Endodermal cell (in vitro differentiated cells): ENCODE measurements around the gene TSPAN18. TPM values are rescaled to one million over a fixed set of nuclear protein-coding genes. Genes with fewer than 3 reads are reported as not detected.

Experiments
- DNase-seq: peaks from one replicate; pipeline ENCODE4 v3.0.0-alpha.2; 2017
- H3K27ac ChIP-seq: 2 replicates; pipeline ENCODE4 v1.5.1; 2013; ENCODE audit warnings: mild to moderate bottlenecking, low read depth, low read length, moderate library complexity
- H3K27me3 ChIP-seq: 2 replicates; pipeline ENCODE4 v1.6.1; 2013; ENCODE audit warnings: mild to moderate bottlenecking, low read length, moderate library complexity; ENCODE audit not compliant: insufficient read depth, control insufficient read depth, poor library complexity, severe bottlenecking
- H3K36me3 ChIP-seq: 2 replicates; pipeline ENCODE4 v1.7.0; 2013; ENCODE audit warnings: mild to moderate bottlenecking, low read length, moderate library complexity; ENCODE audit not compliant: control insufficient read depth, insufficient read depth
- H3K4me1 ChIP-seq: one replicate; pipeline ENCODE4 v1.7.0; 2013; ENCODE audit warnings: low read length; ENCODE audit not compliant: control insufficient read depth, insufficient read depth
- H3K4me3 ChIP-seq: 2 replicates; pipeline ENCODE4 v1.5.1; 2013; ENCODE audit warnings: mild to moderate bottlenecking, low read length, moderate library complexity
- H3K9ac ChIP-seq: 2 replicates; pipeline ENCODE4 v1.6.1; 2013; ENCODE audit warnings: mild to moderate bottlenecking, low read length, moderate library complexity; ENCODE audit not compliant: poor library complexity, severe bottlenecking; ENCODE audit errors: extremely low read depth
- H3K9me3 ChIP-seq: 2 replicates; pipeline ENCODE4 v1.6.1; 2013; ENCODE audit warnings: mild to moderate bottlenecking, low read length, moderate library complexity; ENCODE audit not compliant: control insufficient read depth
- H3K27ac Mint-ChIP-seq: 2 replicates; pipeline ENCODE4 v1.8.0; 2020; ENCODE audit warnings: mixed read lengths
- H3K27me3 Mint-ChIP-seq: 2 replicates; pipeline ENCODE4 v1.8.0; 2021; ENCODE audit warnings: mild to moderate bottlenecking, mixed read lengths; ENCODE audit not compliant: insufficient read depth
- H3K36me3 Mint-ChIP-seq: 2 replicates; pipeline ENCODE4 v1.8.0; 2020; ENCODE audit warnings: low read depth, mixed read lengths
- H3K4me1 Mint-ChIP-seq: 2 replicates; pipeline ENCODE4 v1.8.0; 2020; ENCODE audit warnings: mixed read lengths
- H3K4me3 Mint-ChIP-seq: 2 replicates; pipeline ENCODE4 v1.8.0; 2020; ENCODE audit warnings: mild to moderate bottlenecking, moderate library complexity, mixed read lengths
- H3K9me3 Mint-ChIP-seq: 2 replicates; pipeline ENCODE4 v1.8.0; 2020; ENCODE audit warnings: mild to moderate bottlenecking, mixed read lengths
- WGBS, 2 experiments: methylation state at CpG; one replicate each; pipeline versions ENCODE4 v1.1.5 to v1.1.7; 2013; ENCODE audit warnings: missing lambda C conversion rate in 2 of 2, mixed read lengths in 1 of 2; ENCODE audit not compliant: insufficient coverage in 1 of 2, insufficient read length in 1 of 2; 5-methylcytosine and 5-hydroxymethylcytosine counted together
- total RNA-seq, 2 donors: library from RNA; stranded (reverse); fragmentation: NEBNext Ultra II Directional in 1 of 2; extraction: Animal tissue kit (Norgen Biotek cat#: 25700) in 1 of 2; gene quantifications; 2 replicates in 1 of 2; 3 replicates in 1 of 2; pipeline ENCODE4 v1.2.1, GENCODE V29; 2021
- TF ChIP-seq, protein P1 (sequence below): fragments of 200-600 bp; sonication (generic); conservative IDR thresholded peaks from 2 replicates; pipeline ENCODE4 v1.5.0; 2021; ENCODE audit warnings: antibody characterized with exemption, mild to moderate bottlenecking

Gene TSPAN18
- total RNA-seq, 2 donors from 2014 or later: 28.0 to 28.7 TPM

- H3K27ac ChIP-seq: no peak overlapping the region
- H3K4me3 Mint-ChIP-seq: no peak overlapping the region
Observed at GRCh38 chr11:44934110-44934509, 207.3 kb downstream of the TSPAN18 start.

DNA sequence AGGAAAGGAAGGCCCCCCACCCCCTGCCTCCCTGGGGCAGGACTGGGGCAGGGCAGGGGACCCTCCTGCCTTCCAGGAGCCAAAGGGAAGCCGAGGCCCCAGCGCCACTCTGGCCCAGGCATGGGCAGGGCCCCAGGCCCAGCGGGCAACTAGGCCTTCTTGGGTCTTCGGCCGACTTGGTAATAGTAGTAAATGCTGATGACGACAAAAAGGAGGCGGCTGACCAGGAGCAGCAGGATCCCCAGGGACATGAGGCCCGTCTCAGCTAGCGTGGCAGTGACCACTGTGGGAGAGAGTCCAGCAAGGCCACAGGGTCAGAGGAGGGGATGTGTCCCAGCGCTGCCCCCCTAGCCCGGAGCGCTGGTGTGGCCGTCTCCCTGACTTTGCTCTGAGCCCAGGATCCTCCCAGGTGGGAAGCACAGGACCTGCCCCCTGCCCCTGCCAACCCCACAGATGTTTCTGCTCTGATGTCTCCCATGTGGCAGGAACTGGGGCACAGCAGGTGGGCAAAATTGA, 208.0 kb downstream of the TSPAN18 start:
- no peak overlapping the region for H3K9ac ChIP-seq
- no peaks in the 10 kb centered on the region for H3K9me3 ChIP-seq
- H3K27ac ChIP-seq: no peak overlapping the region
- Mint-ChIP-seq H3K27ac (no peak overlapping the region), H3K9me3 (no peaks in the 10 kb centered on the region), H3K4me1 (peaks cover 9% of the 10 kb centered on the region), H3K4me3 (no peak overlapping the region), H3K36me3 (peaks cover 28% of the 10 kb centered on the region), H3K27me3 (no peaks in the 10 kb centered on the region)
- no peak for DNase-seq
- H3K27me3 ChIP-seq: no peaks in the 10 kb centered on the region
- no peaks in the 10 kb centered on the region for H3K4me1 ChIP-seq
- H3K4me3 ChIP-seq: no peak overlapping the region
- WGBS, 2 experiments: 85 to 91% methylated on average over 6 to 13 of the region's 13 CpGs
- TF ChIP-seq, protein P1, sequence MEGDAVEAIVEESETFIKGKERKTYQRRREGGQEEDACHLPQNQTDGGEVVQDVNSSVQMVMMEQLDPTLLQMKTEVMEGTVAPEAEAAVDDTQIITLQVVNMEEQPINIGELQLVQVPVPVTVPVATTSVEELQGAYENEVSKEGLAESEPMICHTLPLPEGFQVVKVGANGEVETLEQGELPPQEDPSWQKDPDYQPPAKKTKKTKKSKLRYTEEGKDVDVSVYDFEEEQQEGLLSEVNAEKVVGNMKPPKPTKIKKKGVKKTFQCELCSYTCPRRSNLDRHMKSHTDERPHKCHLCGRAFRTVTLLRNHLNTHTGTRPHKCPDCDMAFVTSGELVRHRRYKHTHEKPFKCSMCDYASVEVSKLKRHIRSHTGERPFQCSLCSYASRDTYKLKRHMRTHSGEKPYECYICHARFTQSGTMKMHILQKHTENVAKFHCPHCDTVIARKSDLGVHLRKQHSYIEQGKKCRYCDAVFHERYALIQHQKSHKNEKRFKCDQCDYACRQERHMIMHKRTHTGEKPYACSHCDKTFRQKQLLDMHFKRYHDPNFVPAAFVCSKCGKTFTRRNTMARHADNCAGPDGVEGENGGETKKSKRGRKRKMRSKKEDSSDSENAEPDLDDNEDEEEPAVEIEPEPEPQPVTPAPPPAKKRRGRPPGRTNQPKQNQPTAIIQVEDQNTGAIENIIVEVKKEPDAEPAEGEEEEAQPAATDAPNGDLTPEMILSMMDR: no peak
- H3K36me3 ChIP-seq: peaks cover 38% of the 10 kb centered on the region

More at GRCh38 chr11:44934110-44934509, 207.3 kb downstream of the TSPAN18 start:
- H3K9me3 Mint-ChIP-seq: no peaks in the 10 kb centered on the region
- H3K4me1 ChIP-seq: peaks cover 3% of the 10 kb centered on the region
- TF ChIP-seq, protein P1: no peak
- peaks cover 32% of the 10 kb centered on the region for H3K36me3 ChIP-seq
- H3K9ac ChIP-seq: no peak overlapping the region
- no peak for DNase-seq
- WGBS, 2 experiments: 93 to 94% methylated on average over 2 of the region's 2 CpGs
- H3K4me1 Mint-ChIP-seq: peaks cover 12% of the 10 kb centered on the region
- no peak overlapping the region for H3K4me3 ChIP-seq
- no peaks in the 10 kb centered on the region for H3K9me3 ChIP-seq
- H3K27ac Mint-ChIP-seq: no peak overlapping the region
- no peaks in the 10 kb centered on the region for H3K27me3 ChIP-seq
- peaks cover 25% of the 10 kb centered on the region for H3K36me3 Mint-ChIP-seq
- H3K27me3 Mint-ChIP-seq: no peaks in the 10 kb centered on the region

- H3K9me3 ChIP-seq: no peaks in the 10 kb centered on the region
- TF ChIP-seq, protein P1: peak; percentile 82
- peak overlapping the region; percentile 24 for H3K27ac ChIP-seq
- H3K36me3 ChIP-seq: peaks cover 52% of the 10 kb centered on the region
- no peaks in the 10 kb centered on the region for H3K27me3 ChIP-seq
- H3K4me3 ChIP-seq: no peak overlapping the region
- no peaks in the 10 kb centered on the region for H3K4me1 Mint-ChIP-seq
- no peak overlapping the region for H3K9ac ChIP-seq
- 48 to 64% methylated on average over 7 to 20 of the region's 20 CpGs for WGBS, 2 experiments
- H3K4me1 ChIP-seq: no peaks in the 10 kb centered on the region
- H3K36me3 Mint-ChIP-seq: peaks cover 41% of the 10 kb centered on the region
- no peaks in the 10 kb centered on the region for H3K27me3 Mint-ChIP-seq
- H3K4me3 Mint-ChIP-seq: no peak overlapping the region
- H3K27ac Mint-ChIP-seq: no peak overlapping the region
- DNase-seq: peak; percentile 91
- no peaks in the 10 kb centered on the region for H3K9me3 Mint-ChIP-seq
Observed at GRCh38 chr11:44936525-44936924, 209.8 kb downstream of the TSPAN18 start.
